Ishikawa (cell line): ENCODE data around the gene AFG3L2.

ENCODE experiments used
- EGR1 ChIP-seq: IDR thresholded peaks from 2 replicates; pipeline ENCODE4 v1.6.1; 2012
- EP300 ChIP-seq: IDR thresholded peaks from 2 replicates; pipeline ENCODE4 v1.6.1; 2012; ENCODE audit warnings: borderline replicate concordance
- FOXM1 ChIP-seq: IDR thresholded peaks from 2 replicates; pipeline ENCODE4 v1.6.1; 2012; ENCODE audit warnings: low read depth, borderline replicate concordance
- NFIC ChIP-seq: IDR thresholded peaks from 2 replicates; pipeline ENCODE4 v1.6.1; 2012
- TAF1 ChIP-seq: IDR thresholded peaks from 2 replicates; pipeline ENCODE4 v1.6.1; 2012; ENCODE audit warnings: low read depth, mild to moderate bottlenecking
- TEAD4 ChIP-seq: IDR thresholded peaks from 2 replicates; pipeline ENCODE4 v1.6.1; 2012
- YY1 ChIP-seq: IDR thresholded peaks from 2 replicates; pipeline ENCODE4 v1.6.1; 2012; ENCODE audit warnings: low read depth
- TF ChIP-seq, protein P1 (sequence below): IDR thresholded peaks from 2 replicates; pipeline ENCODE4 v1.6.1; 2012
- TF ChIP-seq, protein P2 (sequence below): IDR thresholded peaks from 2 replicates; pipeline ENCODE4 v1.6.1; 2012
- TF ChIP-seq, protein P3 (sequence below): IDR thresholded peaks from 2 replicates; pipeline ENCODE4 v1.6.1; 2012; ENCODE audit warnings: low read depth, mild to moderate bottlenecking

DNA sequence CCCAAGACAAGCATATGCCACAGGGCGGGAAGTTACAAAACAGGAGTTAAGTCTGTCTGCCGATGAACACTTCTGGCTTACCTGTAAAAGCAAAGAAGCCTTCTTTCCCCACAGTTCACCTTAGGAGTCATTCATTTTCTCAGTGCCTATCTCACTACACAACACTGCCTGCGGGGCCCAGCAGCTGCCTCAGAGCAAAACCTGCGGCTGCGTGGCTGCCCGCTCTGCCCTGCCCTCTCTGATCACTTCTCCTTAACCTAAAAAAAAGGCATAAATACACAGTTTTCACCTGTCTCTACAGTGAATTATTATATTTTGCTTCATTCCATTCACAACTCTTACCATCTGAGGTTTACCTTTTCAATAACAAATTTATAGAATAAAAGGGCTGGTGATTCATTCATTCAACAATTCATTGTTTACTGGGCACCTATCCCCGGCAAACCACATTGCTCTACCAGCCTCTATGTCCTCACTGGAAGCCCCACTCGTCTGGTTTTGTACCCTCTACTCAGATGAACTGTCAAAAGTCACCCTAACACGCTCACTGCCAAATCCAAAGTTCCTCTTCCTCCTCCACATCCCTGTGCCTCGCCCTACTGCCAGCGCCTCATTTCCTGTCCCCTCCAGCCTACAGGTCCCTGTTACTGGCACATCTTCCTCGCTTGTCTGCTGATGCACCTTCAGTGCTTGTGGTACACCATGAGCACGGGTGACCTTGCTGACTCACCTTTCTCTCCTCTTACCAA lies 31.4 kb downstream of the AFG3L2 start:
- TF ChIP-seq EP300 (no peak), YY1 (no peak), NFIC (no peak), FOXM1 (no peak), TEAD4 (no peak), TAF1 (no peak), EGR1 (no peak)
- TF ChIP-seq, protein P1, sequence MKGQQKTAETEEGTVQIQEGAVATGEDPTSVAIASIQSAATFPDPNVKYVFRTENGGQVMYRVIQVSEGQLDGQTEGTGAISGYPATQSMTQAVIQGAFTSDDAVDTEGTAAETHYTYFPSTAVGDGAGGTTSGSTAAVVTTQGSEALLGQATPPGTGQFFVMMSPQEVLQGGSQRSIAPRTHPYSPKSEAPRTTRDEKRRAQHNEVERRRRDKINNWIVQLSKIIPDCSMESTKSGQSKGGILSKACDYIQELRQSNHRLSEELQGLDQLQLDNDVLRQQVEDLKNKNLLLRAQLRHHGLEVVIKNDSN, result no peak
- TF ChIP-seq, protein P2, sequence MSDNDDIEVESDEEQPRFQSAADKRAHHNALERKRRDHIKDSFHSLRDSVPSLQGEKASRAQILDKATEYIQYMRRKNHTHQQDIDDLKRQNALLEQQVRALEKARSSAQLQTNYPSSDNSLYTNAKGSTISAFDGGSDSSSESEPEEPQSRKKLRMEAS, result no peak
- TF ChIP-seq, protein P3, sequence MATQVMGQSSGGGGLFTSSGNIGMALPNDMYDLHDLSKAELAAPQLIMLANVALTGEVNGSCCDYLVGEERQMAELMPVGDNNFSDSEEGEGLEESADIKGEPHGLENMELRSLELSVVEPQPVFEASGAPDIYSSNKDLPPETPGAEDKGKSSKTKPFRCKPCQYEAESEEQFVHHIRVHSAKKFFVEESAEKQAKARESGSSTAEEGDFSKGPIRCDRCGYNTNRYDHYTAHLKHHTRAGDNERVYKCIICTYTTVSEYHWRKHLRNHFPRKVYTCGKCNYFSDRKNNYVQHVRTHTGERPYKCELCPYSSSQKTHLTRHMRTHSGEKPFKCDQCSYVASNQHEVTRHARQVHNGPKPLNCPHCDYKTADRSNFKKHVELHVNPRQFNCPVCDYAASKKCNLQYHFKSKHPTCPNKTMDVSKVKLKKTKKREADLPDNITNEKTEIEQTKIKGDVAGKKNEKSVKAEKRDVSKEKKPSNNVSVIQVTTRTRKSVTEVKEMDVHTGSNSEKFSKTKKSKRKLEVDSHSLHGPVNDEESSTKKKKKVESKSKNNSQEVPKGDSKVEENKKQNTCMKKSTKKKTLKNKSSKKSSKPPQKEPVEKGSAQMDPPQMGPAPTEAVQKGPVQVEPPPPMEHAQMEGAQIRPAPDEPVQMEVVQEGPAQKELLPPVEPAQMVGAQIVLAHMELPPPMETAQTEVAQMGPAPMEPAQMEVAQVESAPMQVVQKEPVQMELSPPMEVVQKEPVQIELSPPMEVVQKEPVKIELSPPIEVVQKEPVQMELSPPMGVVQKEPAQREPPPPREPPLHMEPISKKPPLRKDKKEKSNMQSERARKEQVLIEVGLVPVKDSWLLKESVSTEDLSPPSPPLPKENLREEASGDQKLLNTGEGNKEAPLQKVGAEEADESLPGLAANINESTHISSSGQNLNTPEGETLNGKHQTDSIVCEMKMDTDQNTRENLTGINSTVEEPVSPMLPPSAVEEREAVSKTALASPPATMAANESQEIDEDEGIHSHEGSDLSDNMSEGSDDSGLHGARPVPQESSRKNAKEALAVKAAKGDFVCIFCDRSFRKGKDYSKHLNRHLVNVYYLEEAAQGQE, result no peak
